GM18870 (cell line): ENCODE results near the gene DSC3.

ENCODE experiments used
- ATAC-seq: cut with Tn5 transposase; IDR thresholded peaks from one replicate; pipeline ENCODE4 v1.9.1; 2021; ENCODE audit warnings: moderate library complexity; ENCODE audit not compliant: unreplicated experiment

Gene DSC3

GRCh38 chr18:31042406-31043181, at the start of gene DSC3:
Gene DSC3, minus strand, starts transcription at chr18:31042742. Its CDS starts 82 bp downstream, at chr18:31042660.
- ATAC-seq = no peak

GRCh38 chr18:31091350-31091749, 48.8 kb upstream of the DSC3 start:
- ATAC-seq = no peak

GRCh38 chr18:31088532-31088931, 46.0 kb upstream of the DSC3 start:
- no peak for ATAC-seq

GRCh38 chr18:31079973-31080372, 37.4 kb upstream of the DSC3 start:
- ATAC-seq = no peak

- ATAC-seq = no peak
These were observed 35.3 kb upstream of the DSC3 start for GRCh38 chr18:31077878-31078277.

- no peak for ATAC-seq
These were observed 29.6 kb upstream of the DSC3 start for GRCh38 chr18:31072175-31072574.

GRCh38 chr18:31070206-31070605, 27.7 kb upstream of the DSC3 start:
- ATAC-seq = no peak

- ATAC-seq = no peak
These were observed 23.7 kb upstream of the DSC3 start for GRCh38 chr18:31066266-31066665.

- ATAC-seq = no peak
These were observed 22.7 kb upstream of the DSC3 start for GRCh38 chr18:31065036-31065773.

- ATAC-seq = peak; percentile 71
These were observed 21.6 kb upstream of the DSC3 start for GRCh38 chr18:31064130-31064529.

GRCh38 chr18:31061945-31062344, 19.4 kb upstream of the DSC3 start:
- peak; percentile 60 for ATAC-seq

- no peak for ATAC-seq
These were observed 16.4 kb upstream of the DSC3 start for GRCh38 chr18:31058897-31059296.

- no peak for ATAC-seq
These were observed 15.4 kb upstream of the DSC3 start for GRCh38 chr18:31057917-31058316.

GRCh38 chr18:31057051-31057450, 14.5 kb upstream of the DSC3 start:
- ATAC-seq = no peak

- ATAC-seq = no peak
These were observed 13.8 kb upstream of the DSC3 start for GRCh38 chr18:31056296-31056695.

GRCh38 chr18:31050635-31051034, 8.1 kb upstream of the DSC3 start:
- ATAC-seq = no peak

GRCh38 chr18:31049189-31049588, 6.6 kb upstream of the DSC3 start:
- ATAC-seq = no peak

- ATAC-seq = no peak
These were observed 5.7 kb upstream of the DSC3 start for GRCh38 chr18:31048216-31048615.

- ATAC-seq = no peak
These were observed 4.4 kb upstream of the DSC3 start for GRCh38 chr18:31046916-31047315.

- ATAC-seq = no peak
These were observed 3.1 kb upstream of the DSC3 start for GRCh38 chr18:31045599-31045998.

GRCh38 chr18:31044926-31045325, 2.4 kb upstream of the DSC3 start:
- ATAC-seq = no peak

- ATAC-seq = no peak
These were observed 1.2 kb upstream of the DSC3 start for GRCh38 chr18:31043709-31044108.

- no peak for ATAC-seq
These were observed 497 bp downstream of the DSC3 start for GRCh38 chr18:31042084-31042405.
